Gastroesophageal sphincter (tissue), 4 donors: ENCODE data around the gene OGDH. TPM values are rescaled to one million over a fixed set of nuclear protein-coding genes. Genes with fewer than 3 reads are reported as not detected.
A peak's percentile ranks its signal among the peaks of the same experiment; 100 is the strongest.

Source experiments
- ATAC-seq: fragments of 150-250 bp; one replicate; pipeline ENCODE4 v1.9.1; 2016; ENCODE audit warnings: mild to moderate bottlenecking, moderate library complexity
- H3K27ac ChIP-seq, 4 donors: fragments of 200-600 bp; sonication (generic) in 3 of 4; 1 replicate in 3 of 4; 2 replicates in 1 of 4; pipeline ENCODE4 v1.5.1; 2016 to 2019
- H3K27me3 ChIP-seq: fragments of 200-600 bp; sonication (generic); one replicate; pipeline ENCODE4 v1.5.1; 2019
- H3K36me3 ChIP-seq, 2 donors: fragments of 200-600 bp; sonication (generic); one replicate each; pipeline ENCODE4 v1.5.1; 2019; ENCODE audit warnings: control low read depth in 1 of 2
- H3K4me1 ChIP-seq, 3 donors: fragments of 200-600 bp; sonication (generic); 1 replicate in 2 of 3; 2 replicates in 1 of 3; pipeline ENCODE4 v1.5.1; 2016 to 2019; ENCODE audit warnings: control low read depth in 2 of 3
- H3K4me3 ChIP-seq, 2 donors: fragments of 200-600 bp; sonication (generic); one replicate each; pipeline ENCODE4 v1.5.1; 2019; ENCODE audit warnings: mild to moderate bottlenecking in 1 of 2, moderate library complexity in 1 of 2
- H3K9me3 ChIP-seq, 3 donors: fragments of 200-600 bp; sonication (generic); one replicate each; pipeline ENCODE4 v1.5.1; 2017 to 2019; ENCODE audit warnings: control low read depth in 2 of 3
- CTCF ChIP-seq, 4 experiments: fragments of 200-600 bp in 2 of 4; fragments of 450-650 bp in 2 of 4; sonication (generic) in 1 of 4; IDR thresholded peaks; one replicate each; pipeline ENCODE4 v1.5.1; 2017 to 2019; ENCODE audit warnings: antibody characterized with exemption in 4 of 4, mild to moderate bottlenecking in 2 of 4, moderate library complexity in 2 of 4
- EP300 ChIP-seq: sonication (generic); formaldehyde crosslinking; IDR thresholded peaks from one replicate; pipeline ENCODE4 v1.6.1; 2017; ENCODE audit warnings: antibody characterized with exemption, mild to moderate bottlenecking
- POLR2A ChIP-seq, 2 donors: fragments of 450-650 bp; IDR thresholded peaks; one replicate each; pipeline ENCODE4 v1.6.1; 2017; ENCODE audit warnings: antibody characterized with exemption in 2 of 2, mild to moderate bottlenecking in 2 of 2, moderate library complexity in 1 of 2
- POLR2AphosphoS5 ChIP-seq: sonication (generic); formaldehyde crosslinking; IDR thresholded peaks from one replicate; pipeline ENCODE4 v1.6.1; 2017; ENCODE audit warnings: antibody characterized with exemption
- WGBS, 2 donors: methylation state at CpG; one replicate each; pipeline ENCODE4 v1.1.5; 2018; ENCODE audit warnings: low coverage in 1 of 2; 5-methylcytosine and 5-hydroxymethylcytosine counted together
- total RNA-seq, 4 donors: library from RNA; depleted of rRNA; stranded (reverse); fragments of >200 nt; gene quantifications; one replicate each; pipeline ENCODE4 v1.1.0, GENCODE V29; 2016

OGDH gene
- total RNA-seq, 4 donors from 2014 or later = 112 to 222 (median 137) TPM

- WGBS, 2 donors = 74 to 83% methylated on average over 9 to 10 of the region's 13 CpGs
- no peaks in the 10 kb centered on the region for H3K9me3 ChIP-seq
- H3K27ac ChIP-seq = peak overlapping the region in 1 of 4 donors; percentile 77
- H3K27me3 ChIP-seq = no peaks in the 10 kb centered on the region
- peaks cover 0 to 33% of the 10 kb centered on the region in 2 donors for H3K36me3 ChIP-seq
- H3K4me1 ChIP-seq = peaks cover 6 to 69% (median 23%) of the 10 kb centered on the region in 3 donors
- ATAC-seq = no peak
- TF ChIP-seq CTCF (IDR thresholded peaks at IDR 0.05) (no peak), EP300 (no peak), POLR2AphosphoS5 (no peak), POLR2A (IDR thresholded peaks at IDR 0.05) (no peak)
- H3K4me3 ChIP-seq = no peak overlapping the region
These were observed 23.5 kb downstream of the OGDH start for GRCh38 chr7:44629829-44630522.

GRCh38 chr7:44630792-44631457 lies 24.5 kb downstream of the OGDH start:
- no peak overlapping the region for H3K4me3 ChIP-seq
- H3K27ac ChIP-seq = peak overlapping the region in 2 of 4 donors; percentile 76 to 77
- 68 to 77% methylated on average over 9 to 10 of the region's 11 CpGs for WGBS, 2 donors

GRCh38 chr7:44631458-44632115 lies 25.2 kb downstream of the OGDH start:
- ATAC-seq = peak; percentile 14
- peaks cover 6 to 71% (median 24%) of the 10 kb centered on the region in 3 donors for H3K4me1 ChIP-seq
- H3K27ac ChIP-seq = peak overlapping the region in 3 of 4 donors; percentile 57 to 77 (median 76)

More at GRCh38 chr7:44630792-44631457, 24.5 kb downstream of the OGDH start:
- no peak for ATAC-seq
- Histone ChIP-seq H3K36me3 (peaks cover 0 to 24% of the 10 kb centered on the region in 2 donors), H3K27me3 (no peaks in the 10 kb centered on the region), H3K4me1 (peaks cover 6 to 68% (median 24%) of the 10 kb centered on the region in 3 donors), H3K9me3 (no peaks in the 10 kb centered on the region)
- no peak for TF ChIP-seq EP300
- no peak for TF ChIP-seq CTCF (IDR thresholded peaks at IDR 0.05)
- no peak for TF ChIP-seq POLR2AphosphoS5
- TF ChIP-seq POLR2A (IDR thresholded peaks at IDR 0.05) = no peak

GRCh38 chr7:44632196-44632595 lies 25.8 kb downstream of the OGDH start:
- peaks cover 6 to 68% (median 24%) of the 10 kb centered on the region in 3 donors for H3K4me1 ChIP-seq
- WGBS, 2 donors = 56 to 61% methylated on average over 2 of the region's 4 CpGs

More at GRCh38 chr7:44631458-44632115, 25.2 kb downstream of the OGDH start:
- H3K27me3 ChIP-seq = no peaks in the 10 kb centered on the region
- H3K9me3 ChIP-seq = no peaks in the 10 kb centered on the region
- H3K4me3 ChIP-seq = no peak overlapping the region
- WGBS, 2 donors = 34 to 38% methylated on average over 4 to 6 of the region's 6 CpGs
- peaks cover 0 to 17% of the 10 kb centered on the region in 2 donors for H3K36me3 ChIP-seq
- TF ChIP-seq EP300 = no peak
- no peak for TF ChIP-seq CTCF (IDR thresholded peaks at IDR 0.05)
- no peak for TF ChIP-seq POLR2AphosphoS5
- TF ChIP-seq POLR2A (IDR thresholded peaks at IDR 0.05) = no peak

More at GRCh38 chr7:44632196-44632595, 25.8 kb downstream of the OGDH start:
- peak overlapping the region in 3 of 4 donors; percentile 57 to 77 (median 76) for H3K27ac ChIP-seq
- no peak for ATAC-seq
- H3K27me3 ChIP-seq = no peaks in the 10 kb centered on the region
- TF ChIP-seq CTCF (IDR thresholded peaks at IDR 0.05) = no peak
- TF ChIP-seq POLR2A (IDR thresholded peaks at IDR 0.05) = no peak
- no peak for TF ChIP-seq EP300
- no peak for TF ChIP-seq POLR2AphosphoS5
- H3K36me3 ChIP-seq = peaks cover 0 to 11% of the 10 kb centered on the region in 2 donors
- H3K9me3 ChIP-seq = no peaks in the 10 kb centered on the region
- H3K4me3 ChIP-seq = no peak overlapping the region
